ENCODE results near the gene RNU1-1. TPM values are rescaled to one million over a fixed set of nuclear protein-coding genes. Genes with fewer than 3 reads are reported as not detected.
"Not testable (repeated sequence)": the region's sequence is repeated elsewhere in the genome, so short reads cannot be mapped to it uniquely, and the experiment has no call there.

RNU1-1 gene
- polyA plus RNA-seq, 1 of the 3 experiments (the other 2 are of a cell fraction), result not detected

GRCh38 chr1:16503494-16503893 lies 10.6 kb downstream of the RNU1-1 start:
- H3K9me3 ChIP-seq, result no peaks in the 10 kb centered on the region
- H3K4me2 ChIP-seq, result no peak overlapping the region
- H3F3A ChIP-seq (replicated peaks; ENCODE audit: insufficient read depth), result no peaks in the 10 kb centered on the region
- peaks cover 11% of the 10 kb centered on the region for H3K79me2 ChIP-seq (ENCODE audit: insufficient read depth)
- H4K20me1 ChIP-seq (ENCODE audit: insufficient read depth), result no peaks in the 10 kb centered on the region
- ChIA-PET POLR2A (no interaction called here), CTCF (no interaction called here)
- TF ChIP-seq TCF12 (IDR thresholded peaks at IDR 0.05) (no peak), RCOR1 (IDR thresholded peaks at IDR 0.05; ENCODE audit: low read length) (0 out of 2 replicates have a peak, but pooled peaks have one; percentile 27), GATA2 (CRISPR knock-in tag; IDR thresholded peaks at IDR 0.05) (peak; percentile 73)
- peaks cover 0 to 2% of the 10 kb centered on the region in 2 experiments; a peak in 1 of 4 replicates for H3K4me1 ChIP-seq (ENCODE audit: control insufficient read depth in 1 of 2, insufficient read depth in 2 of 2, low read depth in 1 of 2, low read length in 1 of 2)
- WGBS (ENCODE audit: low lambda C conversion rate), result 16% methylated on average over 2 of the region's 2 CpGs
- no peak overlapping the region for H2AFZ ChIP-seq (ENCODE audit: low read depth)
- H3K4me3 ChIP-seq (ENCODE audit: low read depth in 2 of 2, low read length in 1 of 2), result no peak overlapping the region
- peak; percentile 39 for DNase-seq
- no peaks in the 10 kb centered on the region for H3K36me3 ChIP-seq (replicated peaks in 1 of 2; ENCODE audit: control insufficient read depth in 1 of 2, insufficient read depth in 2 of 2, low read length in 1 of 2)
- no peaks in the 10 kb centered on the region for H3K27me3 ChIP-seq (ENCODE audit: insufficient read depth)
- H3K9me2 ChIP-seq, result no peaks in the 10 kb centered on the region
- H3K27ac ChIP-seq (ENCODE audit: low read depth in 2 of 2, low read length in 1 of 2), result no peak overlapping the region
- no peak overlapping the region for H3K9ac ChIP-seq

- DNase-seq; H3K36me3 ChIP-seq (replicated peaks in 1 of 2; ENCODE audit: control insufficient read depth in 1 of 2, insufficient read depth in 2 of 2, low read length in 1 of 2); H3K9me2 ChIP-seq; H3K4me2 ChIP-seq; CTCF ChIA-PET; POLR2A ChIA-PET; H3K9ac ChIP-seq; H3K9me3 ChIP-seq; H4K20me1 ChIP-seq (ENCODE audit: insufficient read depth); H3F3A ChIP-seq (replicated peaks; ENCODE audit: insufficient read depth); H3K27me3 ChIP-seq (ENCODE audit: insufficient read depth); H3K4me1 ChIP-seq (ENCODE audit: control insufficient read depth in 1 of 2, insufficient read depth in 2 of 2, low read depth in 1 of 2, low read length in 1 of 2); H2AFZ ChIP-seq (ENCODE audit: low read depth); H3K27ac ChIP-seq (ENCODE audit: low read depth in 2 of 2, low read length in 1 of 2); H3K4me3 ChIP-seq (ENCODE audit: low read depth in 2 of 2, low read length in 1 of 2): not testable (repeated sequence)
- whole genome bisulfite sequencing (ENCODE audit: low lambda C conversion rate), result 68% methylated on average over 4 of the region's 8 CpGs
- H3K79me2 ChIP-seq (ENCODE audit: insufficient read depth), result peaks cover 30% of the 10 kb centered on the region
Observed at GRCh38 chr1:16501446-16501845, 12.6 kb downstream of the RNU1-1 start.

- H4K20me1 ChIP-seq (ENCODE audit: insufficient read depth); H3K9me3 ChIP-seq; H3K4me1 ChIP-seq (ENCODE audit: control insufficient read depth in 1 of 2, insufficient read depth in 2 of 2, low read depth in 1 of 2, low read length in 1 of 2); POLR2A ChIA-PET; H3K9ac ChIP-seq; H3K4me2 ChIP-seq; H3K4me3 ChIP-seq (ENCODE audit: low read depth in 2 of 2, low read length in 1 of 2); CTCF ChIA-PET; H3K36me3 ChIP-seq (replicated peaks in 1 of 2; ENCODE audit: control insufficient read depth in 1 of 2, insufficient read depth in 2 of 2, low read length in 1 of 2); H3K27me3 ChIP-seq (ENCODE audit: insufficient read depth); H2AFZ ChIP-seq (ENCODE audit: low read depth); H3K9me2 ChIP-seq; DNase-seq; H3F3A ChIP-seq (replicated peaks; ENCODE audit: insufficient read depth); H3K27ac ChIP-seq (ENCODE audit: low read depth in 2 of 2, low read length in 1 of 2): not testable (repeated sequence)
- peaks cover 30% of the 10 kb centered on the region for H3K79me2 ChIP-seq (ENCODE audit: insufficient read depth)
- 94% methylated on average over 5 of the region's 5 CpGs for WGBS (ENCODE audit: low lambda C conversion rate)
Observed at GRCh38 chr1:16500975-16501374, 13.1 kb downstream of the RNU1-1 start.

GRCh38 chr1:16500466-16500865 lies 13.6 kb downstream of the RNU1-1 start:
- H3K9ac ChIP-seq, POLR2A ChIA-PET: not testable (repeated sequence)
- WGBS (ENCODE audit: low lambda C conversion rate), result 97% methylated on average over 10 of the region's 11 CpGs

More at GRCh38 chr1:16500466-16500865, 13.6 kb downstream of the RNU1-1 start:
- CTCF ChIA-PET; H3K4me1 ChIP-seq (ENCODE audit: control insufficient read depth in 1 of 2, insufficient read depth in 2 of 2, low read depth in 1 of 2, low read length in 1 of 2); H3K9me3 ChIP-seq; H3F3A ChIP-seq (replicated peaks; ENCODE audit: insufficient read depth); H3K9me2 ChIP-seq; H3K4me3 ChIP-seq (ENCODE audit: low read depth in 2 of 2, low read length in 1 of 2); H4K20me1 ChIP-seq (ENCODE audit: insufficient read depth); H3K27ac ChIP-seq (ENCODE audit: low read depth in 2 of 2, low read length in 1 of 2); H2AFZ ChIP-seq (ENCODE audit: low read depth); H3K36me3 ChIP-seq (replicated peaks in 1 of 2; ENCODE audit: control insufficient read depth in 1 of 2, insufficient read depth in 2 of 2, low read length in 1 of 2); H3K27me3 ChIP-seq (ENCODE audit: insufficient read depth); DNase-seq: not testable (repeated sequence)
- peaks cover 30% of the 10 kb centered on the region for H3K79me2 ChIP-seq (ENCODE audit: insufficient read depth)
- H3K4me2 ChIP-seq, result 0 out of 2 replicates have a peak overlapping the region, but pooled peaks have one; percentile 94
